GM12891 (cell line): Measurements from ENCODE around the gene CCT2.

Experiments used
- DNase-seq: peaks from one replicate; pipeline ENCODE4 v3.0.0; 2011; ENCODE audit warnings: low spot score; ENCODE audit not compliant: insufficient read length
- FAIRE-seq: peaks from 2 replicates; lab custom pipeline; 2011; peaks lifted over from hg19 to GRCh38; lab: Jason Lieb, UNC
- PAX5 ChIP-seq: IDR thresholded peaks from 2 replicates; pipeline ENCODE4 v1.6.1; 2011; ENCODE audit warnings: low read length, moderate library complexity, mild to moderate bottlenecking; ENCODE audit not compliant: insufficient read depth, severe bottlenecking
- POLR2A ChIP-seq: IDR thresholded peaks from 2 replicates; pipeline ENCODE4 v1.6.1; 2011; ENCODE audit warnings: low read depth, low read length, control low read depth
- POLR2AphosphoS5 ChIP-seq: IDR thresholded peaks from 2 replicates; pipeline ENCODE4 v1.6.1; 2011; ENCODE audit warnings: low read depth, low read length, control low read depth
- POU2F2 ChIP-seq: IDR thresholded peaks from 2 replicates; pipeline ENCODE4 v1.6.1; 2011; ENCODE audit warnings: low read depth, mild to moderate bottlenecking, control low read depth, low read length, moderate library complexity
- SPI1 ChIP-seq: IDR thresholded peaks from 2 replicates; pipeline ENCODE4 v1.6.1; 2011; ENCODE audit warnings: low read depth, low read length, control low read depth
- TAF1 ChIP-seq: IDR thresholded peaks from 2 replicates; pipeline ENCODE4 v1.6.1; 2011; ENCODE audit warnings: low read depth, low read length, control low read depth

The CCT2 gene

DNA sequence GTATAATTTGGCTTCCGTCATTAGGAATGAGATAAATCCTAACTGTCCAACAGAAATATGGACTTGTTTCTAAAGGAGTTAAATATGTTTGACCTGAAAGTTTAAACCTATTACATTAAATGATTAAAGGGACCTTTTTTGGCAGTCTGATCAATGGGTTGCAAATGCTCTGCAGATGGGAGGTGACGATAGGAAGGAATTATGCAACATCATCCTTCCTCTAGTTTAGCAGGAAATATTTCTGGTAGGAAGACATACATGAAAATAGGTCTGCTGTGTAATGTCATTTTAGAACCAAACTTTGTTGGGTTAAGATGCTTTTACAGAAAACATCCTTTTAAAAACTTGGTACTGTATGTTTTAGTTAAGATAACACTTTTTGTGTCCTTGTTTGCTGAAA, 22.9 kb downstream of the CCT2 start:
- FAIRE-seq = no peak
- TF ChIP-seq POU2F2 (no peak), POLR2AphosphoS5 (no peak), POLR2A (no peak), SPI1 (no peak), TAF1 (no peak), PAX5 (no peak)
- no peak for DNase-seq

DNA sequence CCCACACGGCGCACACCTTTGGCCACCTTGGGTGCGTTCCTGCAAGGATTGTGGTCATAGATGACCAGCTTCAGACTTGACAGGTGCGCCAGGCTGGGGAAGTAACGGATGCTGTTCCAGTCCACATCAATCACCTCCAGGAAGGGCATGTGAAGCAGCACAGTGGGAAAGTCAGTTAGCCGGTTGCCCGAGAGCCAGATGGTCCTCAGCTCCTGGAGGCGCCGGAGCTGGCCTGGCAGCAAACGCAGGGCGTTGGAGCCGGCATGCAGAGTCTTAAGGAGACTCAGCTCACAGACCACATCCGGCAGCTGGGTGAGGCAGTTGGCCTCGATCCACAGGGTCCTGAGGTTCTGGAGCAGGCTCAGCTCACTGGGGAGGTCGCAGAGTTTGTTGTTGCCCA, 24.9 kb downstream of the CCT2 start:
- DNase-seq (no peak), FAIRE-seq (no peak)
- TF ChIP-seq POLR2A (no peak), SPI1 (no peak)

DNA sequence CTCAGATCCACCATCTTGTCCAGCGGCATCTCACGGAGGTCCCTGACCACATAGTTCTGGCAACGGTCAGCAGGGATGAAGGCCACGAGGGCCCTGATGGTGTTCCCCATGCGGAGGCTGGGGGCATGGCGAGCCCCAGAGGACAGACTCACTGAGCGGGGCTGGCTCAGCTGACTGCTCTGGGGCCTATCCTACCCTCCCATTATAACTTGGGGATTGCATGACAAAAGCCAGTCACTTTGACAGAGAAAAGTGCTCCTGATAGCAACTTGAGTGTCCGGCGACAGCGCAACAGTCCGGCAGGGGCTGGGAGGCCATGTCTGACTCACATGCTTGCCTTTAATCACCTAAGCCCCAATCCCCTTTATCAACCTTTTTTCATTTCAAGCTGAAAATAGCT, 25.5 kb downstream of the CCT2 start, which contains the start of gene LRRC10:
TSS of gene LRRC10 (minus strand) at position 179 of the 400 bp plus-strand sequence. CDS start at position 110, 69 bp downstream.
- TF ChIP-seq POLR2A (no peak), POU2F2 (no peak), PAX5 (no peak), SPI1 (no peak), POLR2AphosphoS5 (no peak), TAF1 (no peak)
- FAIRE-seq = no peak
- no peak for DNase-seq

DNA sequence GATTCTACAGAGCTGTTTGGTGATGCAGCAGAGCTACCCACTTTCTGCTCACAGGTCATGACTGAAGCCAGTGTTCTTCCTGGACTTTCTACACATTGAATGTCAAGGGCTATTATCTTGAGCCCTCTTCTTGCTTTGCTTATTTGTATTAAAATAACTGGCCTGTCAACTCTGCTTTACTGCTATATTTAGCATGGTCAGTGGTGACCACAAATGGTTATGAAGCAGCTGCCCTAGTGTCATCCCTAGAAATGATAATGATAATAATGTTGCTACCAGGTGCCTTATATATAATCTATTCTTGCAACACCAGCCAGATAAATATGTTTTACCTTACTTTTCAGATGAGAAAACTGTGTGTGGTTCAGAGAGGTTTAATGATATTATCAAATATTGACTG, 28.1 kb downstream of the CCT2 start:
- TF ChIP-seq PAX5 = no peak
- TF ChIP-seq POLR2A = no peak
- TF ChIP-seq POU2F2 = no peak
- TF ChIP-seq TAF1 = no peak
- TF ChIP-seq POLR2AphosphoS5 = no peak
- no peak for TF ChIP-seq SPI1

DNA sequence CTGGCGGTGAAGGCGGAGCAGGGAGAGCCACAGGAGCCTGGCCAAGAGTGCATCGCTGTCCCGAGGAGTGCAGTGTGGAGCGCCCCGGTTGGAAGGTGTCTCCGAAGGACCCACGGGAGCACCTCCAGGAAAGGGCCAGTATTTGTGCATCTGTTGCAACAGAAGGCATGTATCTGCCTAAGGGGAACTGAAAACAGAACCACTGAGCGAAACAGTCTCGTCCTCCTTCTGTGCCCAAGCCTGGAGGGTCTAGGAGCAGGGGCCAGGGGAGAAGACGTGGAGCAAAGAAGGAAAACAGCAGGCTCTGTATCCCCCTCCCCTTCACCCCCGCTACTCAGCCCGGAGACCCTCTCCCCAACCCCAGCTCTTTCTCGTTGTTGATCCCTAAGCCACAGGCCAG, 30.8 kb downstream of the CCT2 start:
- no peak for FAIRE-seq

More for the DNA sequence above, 28.1 kb downstream of the CCT2 start:
- FAIRE-seq (no peak), DNase-seq (no peak)

DNA sequence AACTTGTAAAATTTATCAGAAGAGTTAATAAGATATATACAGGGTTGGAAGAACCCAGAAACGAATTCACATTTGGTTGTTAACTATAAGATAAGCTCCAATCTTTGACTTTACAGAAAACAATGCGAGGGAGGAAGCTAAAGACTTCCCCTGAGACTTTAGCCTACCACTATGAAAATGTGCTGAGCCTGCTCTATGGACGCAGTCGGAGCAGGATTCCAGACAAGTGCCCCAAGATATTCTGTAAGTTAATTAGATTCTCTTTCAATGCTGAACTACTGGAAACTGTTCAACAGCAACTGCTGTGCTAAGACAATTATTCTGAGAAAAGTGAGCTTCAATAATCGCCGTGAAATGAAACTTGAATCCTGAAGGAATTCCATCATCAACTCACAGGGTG, 33.8 kb downstream of the CCT2 start:
- FAIRE-seq (no peak), DNase-seq (no peak)
- TF ChIP-seq POLR2AphosphoS5 (no peak), POLR2A (no peak), TAF1 (no peak), SPI1 (no peak), POU2F2 (no peak), PAX5 (no peak)

More for the DNA sequence above, 30.8 kb downstream of the CCT2 start:
- DNase-seq = no peak
- TF ChIP-seq POLR2AphosphoS5 = no peak
- no peak for TF ChIP-seq TAF1
- no peak for TF ChIP-seq PAX5
- TF ChIP-seq POLR2A = no peak
- TF ChIP-seq POU2F2 = no peak
- peak; percentile 74 for TF ChIP-seq SPI1

DNA sequence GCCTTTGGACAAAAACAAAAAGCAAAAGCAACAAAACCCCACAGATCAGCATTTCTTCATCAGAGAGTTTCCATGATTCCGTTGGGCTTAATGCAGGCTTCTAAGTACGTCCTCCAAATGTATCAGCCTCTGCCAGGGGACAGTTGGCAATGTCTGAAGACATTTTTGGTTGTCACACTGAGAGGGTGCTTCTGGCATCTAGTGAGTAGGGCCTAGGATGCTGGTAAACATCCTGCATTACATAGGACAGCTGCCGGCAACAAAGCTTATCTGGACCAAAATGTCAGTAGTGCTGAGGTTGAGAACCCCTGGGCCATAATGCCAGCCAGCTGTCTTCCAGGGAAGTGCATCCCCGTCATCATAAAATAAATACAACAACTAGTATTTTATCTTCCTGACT, 34.8 kb downstream of the CCT2 start:
- FAIRE-seq (no peak), DNase-seq (no peak)
- TF ChIP-seq POLR2AphosphoS5 = no peak
- no peak for TF ChIP-seq SPI1
- no peak for TF ChIP-seq POU2F2
- no peak for TF ChIP-seq TAF1
- TF ChIP-seq POLR2A = no peak
- TF ChIP-seq PAX5 = no peak

DNA sequence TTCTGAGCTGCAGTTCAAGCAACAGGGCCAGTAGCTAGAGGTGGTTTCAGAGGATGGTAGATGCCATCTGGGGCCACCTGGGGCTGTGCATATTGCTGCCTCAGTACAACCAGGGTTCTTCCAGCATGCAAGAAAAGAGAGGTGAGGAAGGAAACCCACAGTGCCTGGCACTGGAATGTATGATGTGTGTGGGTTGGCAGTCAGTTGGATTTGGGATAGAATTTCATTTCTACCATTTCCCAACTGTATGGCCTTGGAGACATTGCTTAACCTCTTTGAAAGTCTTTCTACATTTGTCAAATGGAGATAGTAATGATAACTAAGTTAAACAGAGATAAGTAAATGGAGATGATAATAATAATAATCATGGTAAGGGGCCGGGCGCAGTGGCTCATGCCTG, 35.7 kb downstream of the CCT2 start:
- FAIRE-seq (no peak), DNase-seq (no peak)
- TF ChIP-seq POLR2AphosphoS5 (no peak), POU2F2 (no peak), PAX5 (no peak), POLR2A (no peak), TAF1 (no peak), SPI1 (no peak)

DNA sequence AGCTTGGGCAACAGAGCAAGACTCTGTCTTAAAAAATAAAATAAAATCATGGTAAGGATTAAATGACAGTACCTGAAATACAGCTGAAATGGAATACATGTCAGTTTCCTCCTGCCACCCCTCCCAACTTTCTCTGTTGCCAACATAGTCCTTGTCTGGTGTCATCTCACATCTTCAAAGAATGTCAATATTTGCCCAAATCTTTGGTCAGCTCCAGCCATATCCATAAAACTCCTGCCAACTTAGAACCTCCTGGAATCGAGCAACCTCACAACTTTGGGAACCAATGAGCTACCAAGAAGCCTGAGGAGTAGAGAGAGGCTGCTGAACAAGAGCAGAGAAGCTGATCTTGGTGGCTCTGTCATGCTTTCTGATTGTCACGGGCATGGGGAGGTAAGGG, 36.3 kb downstream of the CCT2 start:
- no peak for DNase-seq
- FAIRE-seq = no peak
- TF ChIP-seq TAF1 = no peak
- no peak for TF ChIP-seq SPI1
- TF ChIP-seq POLR2AphosphoS5 = no peak
- TF ChIP-seq POLR2A = no peak
- no peak for TF ChIP-seq POU2F2
- TF ChIP-seq PAX5 = no peak

DNA sequence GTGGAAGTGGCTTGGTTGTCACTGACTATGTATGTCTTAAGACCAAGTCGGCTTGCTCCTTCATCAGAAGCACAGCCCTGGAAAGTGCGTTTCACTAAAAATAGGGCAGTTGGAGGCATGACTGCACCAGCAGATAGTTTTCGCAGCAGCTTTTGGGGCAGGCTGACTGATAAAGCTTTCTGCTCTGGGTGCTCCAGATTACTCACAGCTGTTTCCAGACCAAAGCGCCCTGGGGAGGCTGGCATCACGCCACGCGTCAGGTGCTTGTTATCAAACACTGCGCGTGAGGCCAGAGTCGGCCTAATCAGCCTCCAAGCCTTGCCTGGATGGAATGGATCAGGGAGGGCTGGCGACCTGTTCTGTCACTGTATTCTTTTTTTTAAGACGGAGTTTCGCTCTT, 38.7 kb downstream of the CCT2 start:
- no peak for FAIRE-seq
- no peak for DNase-seq
- no peak for TF ChIP-seq POLR2AphosphoS5
- no peak for TF ChIP-seq TAF1
- TF ChIP-seq SPI1 = no peak
- no peak for TF ChIP-seq PAX5
- no peak for TF ChIP-seq POLR2A
- no peak for TF ChIP-seq POU2F2

DNA sequence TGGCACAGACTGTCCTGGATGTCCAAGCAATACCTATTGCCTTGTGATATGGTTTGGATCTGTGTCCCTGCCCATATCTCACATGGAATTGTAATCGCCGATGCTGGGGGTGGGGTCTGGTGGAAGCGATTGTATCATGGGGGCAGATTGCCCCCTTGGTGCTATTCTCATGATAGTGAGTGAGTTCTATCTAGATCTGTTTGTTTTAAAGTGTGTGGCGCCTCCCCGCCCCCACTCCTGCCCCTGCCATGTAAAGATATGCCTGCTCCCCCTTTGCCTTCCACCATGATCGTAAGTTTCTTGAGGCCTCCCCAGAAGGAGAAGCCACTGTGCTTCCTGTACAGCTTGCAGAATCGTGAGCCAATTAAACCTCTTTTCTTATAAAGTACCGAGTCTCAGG, 42.2 kb downstream of the CCT2 start:
- no peak for TF ChIP-seq PAX5
- no peak for TF ChIP-seq POLR2AphosphoS5
- no peak for TF ChIP-seq SPI1
- TF ChIP-seq POU2F2 = no peak
- no peak for TF ChIP-seq POLR2A
- no peak for TF ChIP-seq TAF1
- DNase-seq = no peak
- no peak for FAIRE-seq
